GM12872 (cell line): Measurements from ENCODE around the gene ALPI.
A peak's percentile ranks its signal among the peaks of the same experiment; 100 is the strongest.

Experiments used
- TF ChIP-seq, protein P1 (sequence below): IDR thresholded peaks from 3 replicates; pipeline ENCODE4 v1.5.1; 2011; ENCODE audit warnings: low read depth, mild to moderate bottlenecking, low read length, moderate library complexity; ENCODE audit not compliant: insufficient read depth

Gene ALPI

DNA sequence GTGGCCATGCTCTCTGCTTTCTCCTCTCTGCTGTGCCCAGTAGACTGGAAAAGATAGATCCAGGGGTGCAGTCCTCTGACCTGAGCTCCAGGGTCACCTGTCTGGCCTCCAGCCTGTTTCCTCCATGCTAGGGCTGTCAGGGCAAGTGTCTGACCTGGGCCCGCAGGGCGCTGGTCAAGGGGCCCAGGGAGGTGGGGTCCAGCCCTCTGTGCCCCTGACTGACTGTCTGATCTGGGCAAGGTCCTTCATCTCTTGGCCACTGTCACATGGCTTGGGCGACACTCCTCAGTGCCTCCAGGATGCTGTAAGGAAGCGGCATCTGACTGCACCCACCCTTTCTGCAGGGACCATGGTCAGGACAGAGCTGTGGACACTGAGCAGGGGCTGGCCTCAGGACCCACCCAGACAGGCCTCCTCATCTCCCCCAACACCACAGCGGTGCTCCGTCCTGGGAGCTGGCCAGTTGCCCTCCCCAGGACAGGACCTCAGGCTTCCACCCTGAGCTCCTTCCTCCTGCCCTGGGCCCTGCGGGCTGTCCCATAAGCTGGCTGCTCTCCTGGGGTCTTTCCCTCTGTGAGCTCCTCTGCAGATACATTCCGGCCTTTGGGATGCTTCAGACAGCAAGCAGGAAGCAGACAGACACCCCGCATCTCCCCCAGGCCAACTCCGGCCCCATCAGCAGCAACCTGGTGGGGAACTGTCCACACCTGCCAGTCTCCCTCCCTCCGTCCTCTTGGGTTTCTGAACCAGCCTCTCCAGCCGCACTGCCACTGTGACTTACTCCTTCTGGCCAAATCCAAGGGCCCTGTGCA lies 21.2 kb upstream of the ALPI start:
- TF ChIP-seq, protein P1, sequence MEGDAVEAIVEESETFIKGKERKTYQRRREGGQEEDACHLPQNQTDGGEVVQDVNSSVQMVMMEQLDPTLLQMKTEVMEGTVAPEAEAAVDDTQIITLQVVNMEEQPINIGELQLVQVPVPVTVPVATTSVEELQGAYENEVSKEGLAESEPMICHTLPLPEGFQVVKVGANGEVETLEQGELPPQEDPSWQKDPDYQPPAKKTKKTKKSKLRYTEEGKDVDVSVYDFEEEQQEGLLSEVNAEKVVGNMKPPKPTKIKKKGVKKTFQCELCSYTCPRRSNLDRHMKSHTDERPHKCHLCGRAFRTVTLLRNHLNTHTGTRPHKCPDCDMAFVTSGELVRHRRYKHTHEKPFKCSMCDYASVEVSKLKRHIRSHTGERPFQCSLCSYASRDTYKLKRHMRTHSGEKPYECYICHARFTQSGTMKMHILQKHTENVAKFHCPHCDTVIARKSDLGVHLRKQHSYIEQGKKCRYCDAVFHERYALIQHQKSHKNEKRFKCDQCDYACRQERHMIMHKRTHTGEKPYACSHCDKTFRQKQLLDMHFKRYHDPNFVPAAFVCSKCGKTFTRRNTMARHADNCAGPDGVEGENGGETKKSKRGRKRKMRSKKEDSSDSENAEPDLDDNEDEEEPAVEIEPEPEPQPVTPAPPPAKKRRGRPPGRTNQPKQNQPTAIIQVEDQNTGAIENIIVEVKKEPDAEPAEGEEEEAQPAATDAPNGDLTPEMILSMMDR = no peak

DNA sequence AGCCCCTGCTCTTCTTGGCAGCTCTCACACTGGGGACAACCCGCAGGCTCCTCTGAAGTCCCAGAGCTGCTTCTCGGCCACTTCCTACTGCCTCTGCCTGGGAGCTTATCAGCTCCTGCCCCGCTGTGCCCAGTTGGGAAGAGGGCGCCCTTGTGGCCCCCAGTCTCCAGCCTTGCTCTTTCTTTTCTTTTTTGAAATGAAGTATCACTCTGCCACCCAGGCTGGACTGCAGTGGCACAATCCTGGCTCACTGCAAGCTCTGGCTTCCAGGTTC lies 20.6 kb upstream of the ALPI start:
- TF ChIP-seq, protein P1 = no peak

DNA sequence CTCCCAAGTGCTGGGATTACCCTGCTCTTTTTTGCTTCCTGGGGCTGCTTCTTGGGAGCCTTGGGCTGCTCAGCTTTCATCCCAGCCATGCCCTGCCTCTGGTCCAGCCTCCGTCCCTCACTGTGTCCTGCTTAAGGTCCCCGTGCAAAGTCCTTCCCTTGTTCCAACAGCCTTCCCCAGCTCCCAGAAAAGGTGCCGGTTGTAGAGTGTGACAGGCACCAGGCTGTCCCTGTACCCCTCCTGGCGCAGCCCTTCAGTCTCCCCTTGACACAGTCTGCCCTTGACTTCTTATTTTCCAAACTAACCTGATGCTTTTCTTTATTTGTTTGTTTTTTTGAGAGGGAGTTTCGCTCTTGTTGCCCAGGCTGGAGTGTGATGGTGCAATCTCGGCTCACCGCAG lies 20.1 kb upstream of the ALPI start:
- TF ChIP-seq, protein P1 = no peak

DNA sequence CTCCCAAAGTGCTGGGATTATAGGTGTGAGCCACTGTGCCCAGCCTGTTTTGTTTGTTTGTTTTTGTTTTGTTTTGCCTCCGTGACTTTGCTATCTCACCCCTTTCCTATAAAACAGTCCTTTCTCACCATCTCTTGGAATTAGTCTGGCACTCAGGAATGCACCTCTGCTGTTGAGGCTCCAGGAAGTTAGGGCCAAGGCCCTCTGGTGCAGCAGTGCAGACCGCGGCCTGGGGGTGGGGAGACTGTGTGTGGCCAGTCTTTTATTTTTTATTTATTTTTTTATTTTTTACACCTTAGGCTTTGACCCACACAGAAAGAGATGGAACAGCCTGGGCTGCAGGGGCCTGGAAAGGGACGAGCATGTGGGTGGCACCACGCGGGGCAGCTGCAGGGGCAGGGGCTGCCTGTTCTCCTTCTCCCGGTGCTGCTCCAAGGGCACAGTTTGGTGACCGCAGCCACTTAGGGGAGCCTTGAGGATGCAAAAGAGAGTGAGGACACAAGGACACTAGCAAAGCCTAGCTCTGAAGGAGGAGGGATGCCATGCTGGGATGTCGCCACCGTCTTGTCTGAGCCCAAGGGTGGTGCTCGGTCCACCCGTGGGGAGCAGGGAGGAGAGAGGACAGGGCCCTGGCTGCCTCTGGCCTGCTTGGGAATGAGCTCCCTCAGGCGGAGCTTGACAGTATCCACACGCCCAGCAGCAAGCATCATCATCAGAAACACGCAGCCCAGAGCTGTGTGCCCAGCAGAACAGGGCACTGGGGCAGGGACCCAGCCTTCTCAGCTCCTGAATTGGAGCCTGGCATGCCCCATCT lies 19.4 kb upstream of the ALPI start:
- TF ChIP-seq, protein P1 = no peak

DNA sequence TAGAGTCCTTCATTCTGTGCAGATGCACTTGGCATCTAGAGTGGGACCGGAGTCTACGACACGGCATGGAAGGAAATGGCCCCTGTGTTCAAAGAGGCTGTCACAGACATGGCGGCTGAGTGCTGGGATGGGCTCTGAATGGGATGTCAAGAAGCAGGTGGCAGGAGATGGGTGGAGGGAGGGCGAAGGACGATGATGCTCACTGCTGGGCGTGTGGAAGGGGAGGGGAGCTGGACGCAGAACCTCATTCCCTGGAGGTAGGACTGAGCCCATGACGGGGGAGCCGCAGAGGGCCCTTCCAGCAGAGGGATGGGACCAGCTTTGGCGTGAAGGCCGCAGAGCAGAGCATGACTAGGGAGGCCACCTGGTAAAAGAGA lies 18.8 kb upstream of the ALPI start:
- TF ChIP-seq, protein P1 = no peak

DNA sequence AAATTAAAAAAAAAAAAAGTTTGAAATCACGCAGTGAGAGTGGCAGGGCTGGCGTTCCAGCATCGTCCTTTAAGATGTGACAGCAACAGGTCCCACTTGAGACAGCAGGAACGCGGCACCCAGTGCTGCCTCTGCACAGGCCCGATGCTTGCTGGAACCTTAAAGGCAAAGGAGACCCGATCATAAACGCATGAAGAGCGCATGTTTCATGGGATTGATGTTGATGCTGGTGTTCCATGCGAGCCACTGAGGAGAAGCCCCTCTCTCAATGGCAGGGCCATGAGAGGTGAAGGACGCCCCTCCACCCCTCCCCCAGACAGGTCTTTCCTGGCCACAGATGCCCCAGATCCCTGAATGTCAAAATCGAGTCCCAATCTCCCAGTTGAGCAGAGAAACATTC lies 17.9 kb upstream of the ALPI start:
- TF ChIP-seq, protein P1 = no peak

DNA sequence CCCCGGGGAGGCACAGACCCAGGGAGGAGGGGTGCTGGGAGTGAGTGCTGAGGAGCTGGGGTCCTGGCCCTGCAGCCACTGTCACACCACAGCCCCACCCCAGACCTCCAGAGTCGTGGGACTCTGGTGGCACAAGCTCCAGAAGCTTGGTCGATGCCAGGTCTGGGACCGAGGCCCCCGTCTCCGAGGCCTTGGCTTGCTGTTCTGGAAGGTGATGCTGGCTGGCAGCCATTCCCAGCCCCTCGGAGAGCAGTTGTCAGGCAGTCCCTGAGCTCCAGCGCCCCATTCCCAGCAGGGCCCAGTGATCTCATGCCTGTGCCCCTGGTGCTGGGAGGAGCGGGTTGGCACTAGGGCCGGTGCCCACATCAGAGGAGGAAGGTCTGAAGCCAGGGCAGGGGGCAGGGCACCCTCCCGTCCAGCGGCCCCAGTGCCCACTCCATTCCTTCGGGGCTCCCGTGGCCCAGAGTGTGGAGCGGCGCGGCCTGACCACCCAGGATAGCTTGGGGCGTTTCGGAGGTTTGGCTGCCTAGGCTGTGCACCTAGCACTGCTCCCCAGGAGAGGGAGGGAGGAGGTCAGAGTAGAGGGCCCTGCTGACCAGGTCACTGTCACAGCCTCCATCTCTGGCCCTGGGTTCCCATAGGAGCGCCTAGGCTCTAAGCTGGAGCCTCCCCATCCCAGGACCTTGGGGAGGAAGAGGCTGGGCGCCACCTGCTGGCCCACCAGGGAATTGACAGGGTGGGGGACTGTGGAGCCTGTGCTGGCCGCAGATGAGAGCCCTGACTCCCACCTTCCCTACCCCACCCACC lies 16.8 kb upstream of the ALPI start:
- TF ChIP-seq, protein P1 = peak; percentile 49; the same call in 2 of the 3 replicates
